Measurements from ENCODE around the gene BMPR1A.
"Not testable (repeated sequence)": the region's sequence is repeated elsewhere in the genome, so short reads cannot be mapped to it uniquely, and the experiment has no call there.

The BMPR1A gene

GRCh38 chr10:86871563-86872183 is 115.3 kb downstream of the BMPR1A start:
- FAIRE-seq (no peak), DNase-seq (ENCODE audit: low spot score) (peak; percentile 13)

DNA sequence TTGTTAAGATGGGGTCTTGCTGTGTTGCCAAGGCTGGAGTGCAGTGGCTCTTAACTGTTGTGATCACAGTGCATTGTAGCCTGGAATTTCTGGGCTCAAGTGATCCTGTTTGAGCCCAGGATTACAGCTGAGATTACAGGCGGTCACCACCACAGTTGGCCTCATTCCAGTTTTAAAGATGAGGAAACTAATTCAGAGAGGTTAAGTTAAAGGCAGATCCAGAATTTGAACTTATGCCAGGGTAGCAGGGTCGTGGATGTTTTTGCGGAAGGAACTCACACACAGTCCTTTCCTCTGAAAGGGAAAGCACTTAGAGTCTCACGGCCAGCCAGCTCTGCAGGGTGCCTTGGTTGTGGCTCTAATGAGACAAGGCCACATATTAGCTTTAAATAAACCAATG is 116.3 kb downstream of the BMPR1A start:
- no peak for DNase-seq (ENCODE audit: low spot score)
- FAIRE-seq, result no peak

DNA sequence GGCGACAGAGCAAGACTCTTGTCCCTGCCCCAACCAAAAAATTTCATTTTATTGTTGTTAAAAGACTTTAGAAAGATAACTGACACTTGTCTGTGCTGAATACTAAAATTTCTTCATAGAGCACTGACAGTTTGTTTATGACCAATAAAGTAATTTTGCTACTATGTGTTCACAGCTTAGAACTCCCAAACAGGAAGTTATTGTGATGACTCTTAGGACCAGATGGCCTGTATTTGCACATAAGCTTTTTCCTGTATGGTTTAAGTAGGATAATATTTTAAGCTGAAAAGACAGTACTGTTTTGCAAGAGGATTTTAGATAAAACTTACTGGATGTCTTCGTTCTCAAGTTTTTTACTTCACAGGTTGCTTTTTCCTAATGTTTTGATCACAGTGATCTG is 120.3 kb downstream of the BMPR1A start:
- DNase-seq (ENCODE audit: low spot score) (no peak), FAIRE-seq (no peak)

- FAIRE-seq (no peak), DNase-seq (ENCODE audit: low spot score) (no peak)
Observed at GRCh38 chr10:86878983-86879713, 122.7 kb downstream of the BMPR1A start.

GRCh38 chr10:86880971-86881370 is 124.6 kb downstream of the BMPR1A start:
- DNase-seq (ENCODE audit: low spot score) (no peak), FAIRE-seq (no peak)

GRCh38 chr10:86888585-86889381 is 132.4 kb downstream of the BMPR1A start:
- FAIRE-seq (no peak), DNase-seq (ENCODE audit: low spot score) (no peak)

DNA sequence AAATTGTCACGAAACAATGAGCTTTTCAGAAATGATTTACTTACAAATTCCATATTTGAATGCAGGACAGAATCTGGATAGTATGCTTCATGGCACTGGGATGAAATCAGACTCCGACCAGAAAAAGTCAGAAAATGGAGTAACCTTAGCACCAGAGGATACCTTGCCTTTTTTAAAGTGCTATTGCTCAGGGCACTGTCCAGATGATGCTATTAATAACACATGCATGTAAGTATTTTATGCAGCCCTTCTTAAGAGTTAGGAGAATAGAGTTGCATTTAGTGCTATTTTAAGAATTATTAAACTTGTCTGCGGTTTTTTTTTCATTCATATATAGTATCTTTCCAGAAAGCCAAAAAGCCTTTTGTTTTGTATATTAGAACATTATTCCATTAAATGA is 133.6 kb downstream of the BMPR1A start:
- no peak for DNase-seq (ENCODE audit: low spot score)
- FAIRE-seq, result no peak

- DNase-seq (ENCODE audit: low spot score), result no peak
- FAIRE-seq, result no peak
Observed at GRCh38 chr10:86898511-86898910, 142.1 kb downstream of the BMPR1A start.

DNA sequence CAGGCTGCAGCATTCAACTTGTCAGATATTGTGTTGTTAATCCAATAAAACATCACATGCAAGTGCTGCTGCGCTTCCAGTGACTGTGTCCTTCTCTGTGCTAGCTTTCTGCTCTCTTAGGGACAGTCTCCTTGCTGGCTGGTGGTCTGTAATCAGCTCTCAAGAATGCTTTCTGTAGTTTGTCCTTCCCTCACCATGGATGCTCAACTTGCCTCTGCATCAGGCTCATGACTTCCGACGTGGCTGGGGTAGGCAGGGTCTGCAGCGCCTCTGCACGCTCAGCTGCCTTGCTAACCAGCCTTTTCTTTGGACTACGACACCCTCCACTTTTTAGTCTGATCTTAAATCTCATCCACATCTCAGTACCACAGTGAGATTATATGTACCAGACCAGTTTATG is 142.7 kb downstream of the BMPR1A start:
- DNase-seq (ENCODE audit: low spot score), result no peak
- FAIRE-seq, result no peak

GRCh38 chr10:86899670-86900276 is 143.4 kb downstream of the BMPR1A start:
- DNase-seq (ENCODE audit: low spot score) (peak; percentile 25), FAIRE-seq (no peak)

- no peak for FAIRE-seq
- DNase-seq (ENCODE audit: low spot score), result no peak
Observed at GRCh38 chr10:86900955-86901354, 144.5 kb downstream of the BMPR1A start.

GRCh38 chr10:86904600-86904999 is 148.2 kb downstream of the BMPR1A start:
- DNase-seq (ENCODE audit: low spot score), result no peak
- FAIRE-seq, result no peak

GRCh38 chr10:86905429-86905828 is 149.0 kb downstream of the BMPR1A start:
- DNase-seq (ENCODE audit: low spot score), result no peak
- no peak for FAIRE-seq

DNA sequence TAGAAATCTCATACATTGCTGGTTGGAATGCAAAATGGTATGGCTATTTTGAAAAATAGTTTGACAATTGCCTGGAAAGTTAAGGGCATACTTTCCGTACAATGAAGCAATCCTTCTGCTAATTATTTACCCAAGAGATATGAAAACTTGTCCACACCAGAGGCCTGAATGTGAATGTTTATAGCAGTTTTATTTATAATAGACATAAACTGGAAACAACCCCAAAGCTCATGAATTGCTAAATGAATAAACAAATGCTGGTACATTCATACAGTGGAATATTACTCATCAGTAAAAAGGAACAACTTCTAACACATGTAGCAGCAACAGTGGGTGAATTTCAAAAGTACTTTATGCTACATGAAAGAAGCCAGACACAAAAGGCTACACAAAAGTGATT is 158.3 kb downstream of the BMPR1A start:
- DNase-seq (ENCODE audit: low spot score), result no peak
- FAIRE-seq, result no peak

DNA sequence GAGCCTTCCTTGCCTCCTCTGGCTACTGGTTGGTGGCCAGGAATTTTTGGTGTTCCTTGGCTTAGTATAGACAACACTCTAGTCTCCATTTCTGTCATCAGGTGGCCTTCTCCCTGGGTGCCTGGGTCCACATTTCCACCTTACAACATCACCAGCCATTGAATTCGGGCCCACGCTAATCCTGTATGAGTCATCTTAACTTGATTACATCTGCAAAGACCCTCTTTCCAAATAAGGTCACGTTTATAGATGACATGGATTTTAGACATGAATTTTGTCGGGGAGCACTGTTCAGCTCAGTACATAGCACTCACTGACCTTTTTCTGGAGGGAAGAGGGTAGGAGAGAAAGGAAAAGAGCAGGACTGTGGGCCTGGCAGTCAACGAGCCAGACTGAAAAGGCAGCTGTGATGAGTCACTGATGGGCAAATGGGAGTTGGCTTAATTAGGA is 161.6 kb downstream of the BMPR1A start:
- FAIRE-seq (no peak), DNase-seq (ENCODE audit: low spot score) (no peak)

DNA sequence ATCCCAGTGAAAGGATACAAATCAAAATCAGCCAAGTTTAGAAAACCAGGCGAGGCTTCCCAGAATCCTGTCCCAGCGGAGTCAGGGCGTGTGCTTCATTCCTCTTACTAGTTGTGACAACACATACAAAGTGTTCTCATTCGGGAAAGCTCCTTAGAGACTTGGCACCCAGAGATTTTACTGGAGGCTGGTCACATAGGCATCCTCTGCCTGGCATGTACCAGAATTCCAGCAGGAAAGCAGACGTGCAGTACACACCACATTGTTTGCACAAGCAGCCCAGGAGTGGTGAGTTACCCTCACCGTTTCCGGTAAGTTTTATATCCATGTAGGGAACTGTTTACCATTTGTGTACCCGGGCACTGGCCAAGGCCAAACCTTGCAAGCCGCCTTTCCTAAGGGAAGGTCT is 166.1 kb downstream of the BMPR1A start:
- FAIRE-seq (no peak), DNase-seq (ENCODE audit: low spot score) (no peak)

DNA sequence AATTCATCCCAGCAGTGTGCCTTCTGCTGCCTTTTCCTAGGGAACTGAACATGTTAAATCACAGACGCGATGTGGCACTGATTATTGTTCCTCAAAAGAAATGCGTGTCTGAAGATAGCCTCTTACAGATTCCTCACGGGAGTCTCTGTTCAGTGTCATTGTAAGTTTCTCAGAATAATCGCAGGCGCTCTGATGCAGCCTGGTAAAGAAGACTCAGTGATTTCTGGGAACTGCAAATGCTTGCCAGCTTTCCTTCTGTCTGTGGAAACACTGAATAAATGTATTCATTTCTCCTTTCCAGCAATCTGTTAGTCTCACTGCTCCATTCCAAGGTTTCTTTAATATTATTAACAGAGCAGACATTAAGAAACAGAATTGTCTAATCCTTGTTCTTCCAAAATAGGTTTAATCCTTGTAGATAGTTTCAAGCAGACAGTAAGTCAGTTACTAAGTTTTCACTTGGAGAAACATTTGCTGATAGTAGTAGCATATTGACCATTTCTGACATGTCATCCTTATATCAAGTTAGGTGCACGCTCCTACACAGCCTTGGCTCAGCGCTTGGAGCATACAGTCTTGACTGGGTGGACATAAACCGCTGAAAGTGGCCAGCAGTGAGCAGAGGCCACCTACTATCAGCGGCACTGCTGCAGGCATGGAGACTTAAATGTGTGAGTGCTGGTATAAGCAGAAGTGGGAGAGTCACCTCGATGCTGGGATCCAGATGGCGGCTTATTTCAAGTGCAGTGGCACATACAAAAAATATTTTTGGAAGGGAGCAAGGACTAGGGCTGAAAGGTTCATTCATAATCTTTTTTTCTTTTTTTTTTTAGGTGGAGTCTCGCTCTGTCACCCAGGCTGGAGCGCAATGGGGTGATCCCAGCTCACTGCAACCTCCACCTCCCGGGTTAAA is 173.3 kb downstream of the BMPR1A start:
- no peak for FAIRE-seq
- no peak for DNase-seq (ENCODE audit: low spot score)

DNA sequence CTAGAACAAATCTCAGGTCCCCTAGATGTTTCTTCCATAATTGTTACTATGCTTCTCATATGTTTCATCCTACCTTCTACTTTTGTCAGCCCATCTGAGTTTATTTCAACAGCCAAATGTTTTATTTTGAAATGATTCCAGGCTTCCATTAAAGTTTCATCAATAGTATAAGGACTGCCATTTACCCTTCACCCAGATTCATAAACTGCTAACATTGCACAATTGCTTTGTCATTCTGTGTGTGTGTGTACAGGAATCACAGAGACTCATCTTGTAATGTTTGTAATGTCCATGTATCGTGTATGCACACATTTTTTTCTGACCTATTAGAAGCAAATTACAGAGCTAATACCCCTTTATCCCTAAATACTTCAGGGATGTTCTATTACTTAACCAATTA is 175.5 kb downstream of the BMPR1A start:
- FAIRE-seq (no peak), DNase-seq (ENCODE audit: low spot score) (no peak)

GRCh38 chr10:86932674-86933073 is 176.3 kb downstream of the BMPR1A start:
- DNase-seq (ENCODE audit: low spot score) (no peak), FAIRE-seq (no peak)

GRCh38 chr10:86934162-86934711 is 177.8 kb downstream of the BMPR1A start:
- not testable (repeated sequence) for DNase-seq (ENCODE audit: low spot score); FAIRE-seq
